GM19467 (cell line): ENCODE measurements around the gene FBXL22.
A peak's percentile ranks its signal among the peaks of the same experiment; 100 is the strongest.

Experiments used
- ATAC-seq: cut with Tn5 transposase; IDR thresholded peaks from one replicate; pipeline ENCODE4 v1.9.1; 2021; ENCODE audit warnings: mild to moderate bottlenecking, moderate library complexity; ENCODE audit not compliant: unreplicated experiment

Gene FBXL22

DNA sequence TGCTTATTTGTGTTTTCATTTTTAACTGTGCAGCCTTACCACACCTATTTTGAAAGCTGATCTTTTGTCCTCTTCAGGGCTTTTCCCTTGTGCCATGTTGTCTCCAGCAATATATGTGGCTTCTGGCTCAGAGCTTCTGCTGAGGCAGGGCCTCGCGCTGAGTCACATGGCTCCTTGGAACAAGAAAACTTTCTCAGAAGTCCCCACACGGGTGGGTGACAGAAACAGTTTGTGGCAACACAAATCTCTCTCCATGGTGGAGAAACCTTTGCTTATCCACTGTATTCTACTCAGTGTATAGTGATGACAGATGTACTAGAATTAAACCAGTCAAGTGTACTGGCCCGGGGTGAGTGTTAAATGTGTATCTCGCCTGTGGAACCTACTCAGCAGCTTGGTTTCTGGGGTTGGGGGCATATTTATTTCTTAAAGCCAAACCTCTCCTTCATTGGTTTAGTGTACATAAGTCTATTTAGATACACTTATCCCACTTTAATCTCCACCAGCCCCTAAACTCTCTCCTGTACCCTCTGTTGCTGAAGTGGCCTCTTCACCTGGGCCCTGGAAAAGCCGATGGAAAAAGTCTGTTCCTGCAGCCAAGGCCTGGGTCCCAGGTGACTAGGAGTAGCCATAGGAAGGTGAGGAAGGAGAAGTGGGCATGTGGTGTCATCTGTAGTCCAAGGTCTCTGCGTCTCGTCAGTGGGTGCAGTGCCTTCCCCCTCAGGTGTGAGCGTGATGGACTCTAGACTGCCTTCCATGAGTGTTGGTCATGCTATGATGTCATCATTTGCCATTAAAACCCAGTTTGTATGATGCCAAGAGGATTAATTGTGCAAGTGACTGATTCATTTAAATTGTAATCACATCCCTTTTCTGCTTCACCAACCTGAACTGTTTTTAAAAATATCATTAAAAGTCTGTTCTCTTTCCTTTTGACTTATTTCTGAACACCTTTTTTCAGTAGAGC lies 3.2 kb upstream of the FBXL22 start:
- no peak for ATAC-seq

GRCh38 chr15:63595065-63595464 lies 2.1 kb upstream of the FBXL22 start:
- no peak for ATAC-seq

GRCh38 chr15:63595688-63596087 lies 1.5 kb upstream of the FBXL22 start:
- no peak for ATAC-seq

- no peak for ATAC-seq
These were observed 530 bp upstream of the FBXL22 start for GRCh38 chr15:63596676-63597037.

DNA sequence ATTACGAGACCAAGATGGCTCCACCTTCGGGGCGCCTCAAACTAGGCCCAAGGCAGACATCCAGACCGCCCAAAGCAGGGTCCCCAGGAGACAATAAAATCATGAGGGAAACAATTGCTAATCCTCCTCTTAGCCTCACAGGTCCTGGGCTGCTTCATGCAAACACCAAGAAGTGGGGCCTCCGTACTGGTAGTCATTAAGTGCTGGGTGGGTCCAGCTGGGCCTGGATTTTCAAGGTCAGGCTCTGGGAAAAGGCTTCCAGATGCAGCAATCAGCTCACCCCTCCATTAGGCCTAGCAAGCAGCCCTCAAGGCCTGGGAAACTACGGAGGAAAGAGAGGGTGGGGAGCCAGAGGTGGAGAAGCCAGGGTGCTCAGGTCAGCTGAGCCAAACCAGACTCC lies 634 bp downstream of the FBXL22 start:
- ATAC-seq, result no peak

DNA sequence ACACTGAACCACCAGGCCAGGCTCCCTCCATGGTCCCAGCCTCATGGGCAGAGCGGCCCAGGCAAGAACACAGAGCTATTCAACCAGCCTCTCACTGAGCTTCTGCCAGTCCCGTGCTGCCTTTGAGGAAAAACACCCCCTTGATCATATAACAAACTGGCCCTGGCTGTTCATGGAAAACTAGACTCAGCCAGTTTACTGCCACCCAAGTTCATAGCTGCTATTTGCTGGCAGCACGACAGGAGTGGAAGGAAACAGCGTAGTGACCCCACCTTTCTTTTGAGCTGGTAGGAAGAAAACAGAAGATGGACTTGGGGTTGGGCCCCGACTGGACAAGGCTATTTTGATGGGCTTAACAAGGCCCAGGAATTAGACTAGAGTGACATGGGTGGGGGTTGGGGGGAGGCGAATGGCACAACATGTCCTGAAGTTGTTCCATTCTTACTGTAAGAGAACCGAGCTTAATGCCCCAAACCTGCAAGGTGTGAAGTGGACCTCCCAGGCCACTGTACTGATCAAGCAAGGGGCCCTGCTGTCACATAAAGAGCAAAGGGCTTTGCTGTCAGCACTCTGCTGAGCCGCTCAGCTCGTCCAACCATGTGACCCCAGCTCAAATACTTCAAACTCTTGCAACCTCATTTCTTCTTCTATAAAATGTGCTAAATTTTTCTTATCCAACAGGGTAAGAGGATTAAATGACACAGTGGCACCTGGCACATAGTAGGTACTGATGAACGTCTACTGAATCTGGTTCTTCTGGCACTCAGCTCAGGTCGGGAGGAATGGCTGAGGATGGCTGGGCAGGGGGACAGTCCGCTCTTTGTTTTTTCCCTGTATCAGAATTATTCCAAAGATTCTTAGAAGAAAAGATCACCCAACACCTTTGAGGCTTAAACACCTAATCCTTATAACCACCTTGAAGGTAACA lies 1.6 kb downstream of the FBXL22 start:
- ATAC-seq, result no peak

DNA sequence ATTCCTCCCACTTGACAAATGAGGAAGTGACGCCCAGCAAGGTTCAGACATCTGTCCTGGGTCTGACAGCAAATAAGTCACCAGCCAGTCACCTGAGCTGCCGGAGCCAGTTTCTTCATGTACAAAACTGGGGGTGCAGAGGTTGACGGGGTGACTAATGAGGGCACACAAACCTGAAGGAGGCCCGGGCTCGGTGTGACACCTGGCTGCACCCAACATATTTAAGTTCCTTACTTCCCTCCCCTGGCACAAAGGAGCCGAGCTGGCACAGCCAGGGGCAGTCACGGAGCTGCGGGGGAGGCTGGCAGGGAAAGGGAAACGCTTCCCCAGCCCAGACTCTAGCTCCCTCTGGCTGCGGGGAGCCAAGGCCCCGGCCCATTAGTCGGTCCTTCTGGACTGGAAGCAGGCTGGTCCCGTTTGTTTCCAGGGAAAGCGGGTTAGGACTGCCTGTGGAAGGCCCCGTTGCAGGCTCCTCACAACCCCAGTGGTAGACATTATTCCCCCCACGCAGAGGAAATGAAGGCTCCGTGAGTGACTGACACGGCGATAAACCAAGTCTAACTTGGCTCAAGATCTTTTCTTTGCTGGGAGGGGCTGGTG lies 2.3 kb downstream of the FBXL22 start:
- no peak for ATAC-seq

DNA sequence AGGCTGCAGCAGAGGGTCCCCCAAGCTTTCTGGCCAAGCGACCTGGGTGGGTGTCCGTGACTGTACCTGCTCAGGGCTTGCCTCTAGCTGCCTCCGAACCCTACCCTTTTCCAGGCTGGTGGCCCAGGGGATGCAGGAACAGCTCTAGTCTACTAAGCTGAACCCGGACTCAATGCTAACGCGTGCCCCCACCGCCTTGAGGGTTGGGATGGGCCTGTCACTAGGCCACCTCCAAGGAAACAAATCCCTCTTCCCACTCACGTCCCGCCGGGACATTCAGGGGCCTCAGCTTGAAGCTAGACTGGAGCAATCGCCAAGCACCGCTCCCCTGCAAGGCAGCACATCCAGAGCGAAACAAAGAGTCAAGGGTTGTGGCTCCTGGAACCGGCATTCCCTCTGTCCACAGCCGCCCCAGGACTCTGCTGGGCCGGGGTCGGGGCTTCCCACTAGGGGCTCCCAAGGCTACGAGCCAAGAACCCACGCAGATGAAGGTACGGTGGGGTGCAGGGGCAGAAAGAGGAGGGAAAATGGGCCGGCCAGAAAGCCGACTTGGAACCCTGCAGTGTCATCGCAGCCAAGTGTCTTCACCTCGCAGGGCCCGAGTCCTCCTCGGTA lies 2.9 kb downstream of the FBXL22 start:
- ATAC-seq, result no peak

- ATAC-seq, result peak; percentile 66
These were observed 3.4 kb downstream of the FBXL22 start for GRCh38 chr15:63600616-63601025.

DNA sequence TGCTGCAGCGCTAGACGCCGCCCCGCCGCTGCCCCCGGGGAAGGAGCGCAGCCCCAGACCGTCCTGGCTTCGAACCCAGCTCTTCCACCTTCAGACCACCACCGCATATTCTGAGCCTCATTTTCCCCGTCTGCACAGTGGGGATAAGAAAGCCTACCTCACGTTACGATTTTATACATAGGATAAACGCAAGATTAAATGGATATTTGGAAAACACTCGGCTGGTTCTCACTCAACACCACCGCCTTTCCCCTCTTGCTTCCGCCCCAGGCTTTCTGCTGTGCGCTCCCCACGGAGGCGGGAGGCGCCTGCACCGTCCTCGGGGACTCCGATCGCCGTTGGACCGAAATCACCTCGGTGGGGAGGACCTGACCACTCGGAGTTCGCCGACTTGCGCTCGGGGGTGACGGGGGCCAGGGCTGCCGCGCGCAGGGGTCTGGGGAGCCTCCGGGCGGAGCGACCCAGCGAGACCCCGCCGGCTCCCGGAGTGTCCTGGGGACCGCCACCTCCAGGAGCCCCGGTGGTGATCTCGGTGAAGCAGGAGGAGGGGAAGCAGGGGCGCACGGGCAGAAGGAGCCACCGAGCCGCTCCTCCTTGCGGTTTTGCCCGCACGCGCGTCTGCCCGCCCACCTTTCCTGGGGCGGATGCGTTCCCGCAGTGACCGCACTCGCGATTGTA lies 4.0 kb downstream of the FBXL22 start:
- no peak for ATAC-seq

GRCh38 chr15:63601704-63602185 lies 4.6 kb downstream of the FBXL22 start:
- no peak for ATAC-seq

GRCh38 chr15:63602595-63602994 lies 5.4 kb downstream of the FBXL22 start:
- no peak for ATAC-seq

GRCh38 chr15:63603516-63603915 lies 6.3 kb downstream of the FBXL22 start:
- no peak for ATAC-seq

- ATAC-seq, result no peak
These were observed 7.1 kb downstream of the FBXL22 start for GRCh38 chr15:63604281-63604680.

DNA sequence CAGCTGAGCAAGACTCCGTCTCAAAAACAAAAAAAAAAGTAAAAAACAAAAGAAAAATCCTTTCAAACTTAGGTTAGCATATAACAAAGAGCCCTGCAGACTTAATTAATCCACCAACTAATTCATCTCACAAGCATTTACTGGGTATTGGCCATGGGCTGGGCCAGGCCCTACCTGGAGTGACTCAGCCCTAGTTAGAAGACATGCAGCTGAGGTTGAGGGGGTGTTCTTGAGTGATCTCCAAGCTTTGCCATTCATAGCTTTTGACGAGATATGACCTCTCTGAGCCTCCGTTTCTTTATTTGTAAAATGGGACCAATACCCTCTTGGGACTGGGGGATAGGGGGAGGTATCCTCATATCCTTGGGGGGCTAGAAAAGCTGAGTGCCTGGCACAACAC lies 7.8 kb downstream of the FBXL22 start:
- ATAC-seq, result no peak

GRCh38 chr15:63605816-63606215 lies 8.6 kb downstream of the FBXL22 start:
- no peak for ATAC-seq

GRCh38 chr15:63606308-63606707 lies 9.1 kb downstream of the FBXL22 start:
- no peak for ATAC-seq

GRCh38 chr15:63608989-63609388 lies 11.8 kb downstream of the FBXL22 start:
- ATAC-seq, result no peak

DNA sequence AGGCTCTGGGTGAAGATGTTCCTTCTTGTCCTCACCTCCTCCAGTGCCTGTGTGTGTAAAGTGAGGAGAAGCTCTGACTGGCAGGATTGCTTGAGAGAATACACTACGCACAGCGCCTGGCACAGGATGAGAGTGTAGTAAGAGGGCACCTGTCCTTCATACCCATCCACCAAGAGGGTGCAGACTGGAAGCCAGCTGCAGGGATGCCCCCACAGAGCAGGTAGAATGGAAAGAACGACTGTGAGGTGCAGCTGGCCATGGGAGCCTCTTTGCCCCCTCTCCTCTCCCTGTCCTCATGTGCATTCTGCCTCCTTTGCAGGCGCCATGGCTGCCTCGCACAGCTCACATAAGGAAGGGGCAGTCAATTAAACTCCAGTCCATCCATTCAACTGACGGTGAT lies 12.3 kb downstream of the FBXL22 start:
- no peak for ATAC-seq

GRCh38 chr15:63610209-63610841 lies 13.1 kb downstream of the FBXL22 start:
- peak; percentile 58 for ATAC-seq
